ENCODE measurements around the gene POTEH. TPM values are rescaled to one million over a fixed set of nuclear protein-coding genes. Genes with fewer than 3 reads are reported as not detected.
"Not testable (repeated sequence)": the region's sequence is repeated elsewhere in the genome, so short reads cannot be mapped to it uniquely, and the experiment has no call there.

The POTEH gene
- polyA plus RNA-seq, 2 of the 4 experiments (the other 2 are of a cell fraction) = 0.06 TPM; not detected in 1

DNA sequence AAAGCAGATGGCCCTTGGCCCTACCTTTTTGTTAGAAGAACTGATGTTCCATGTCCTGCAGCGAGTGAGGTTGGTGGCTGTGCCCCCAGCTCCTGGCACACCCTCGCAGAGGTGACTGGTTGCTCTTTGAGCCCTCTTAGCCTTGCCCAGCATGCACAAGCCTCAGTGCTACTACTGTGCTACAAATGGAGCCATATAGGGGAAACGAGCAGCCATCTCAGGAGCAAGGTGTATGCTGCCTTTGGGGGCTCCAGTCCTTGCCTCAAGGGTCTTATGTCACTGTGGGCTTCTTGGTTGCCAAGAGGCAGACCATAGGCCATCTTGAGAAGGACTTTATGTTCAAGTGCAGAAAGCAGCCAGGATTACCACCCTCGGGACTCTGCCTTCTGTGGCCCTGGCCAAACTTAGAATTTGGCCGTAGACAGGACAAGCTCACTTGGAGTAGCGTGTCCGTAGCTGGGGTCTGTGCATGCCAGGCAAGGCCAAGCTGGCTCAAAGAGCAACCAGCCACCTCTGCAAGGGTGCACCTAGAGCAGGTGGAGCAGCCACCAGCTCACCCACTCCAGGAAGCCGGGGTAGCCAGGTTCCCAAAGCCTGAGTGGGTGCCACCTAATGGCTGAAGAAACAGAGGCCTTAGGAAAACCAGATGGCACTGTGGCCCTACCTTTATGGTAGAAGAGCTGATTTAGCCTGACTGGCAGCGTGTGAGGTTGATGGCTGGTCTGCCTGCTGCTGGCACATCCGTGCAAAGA is 48.5 kb downstream of the POTEH start:
- DNase-seq (ENCODE audit: low read depth in 1 of 2, low spot score in 1 of 2); H3K9me3 ChIP-seq; H3K4me1 ChIP-seq; FAIRE-seq; H3K4me2 ChIP-seq; H3K4me3 ChIP-seq; POLR2A ChIA-PET; CTCF ChIA-PET; H3K27ac ChIP-seq: not testable (repeated sequence)
- 44% methylated on average over 4 of the region's 10 CpGs for WGBS (ENCODE audit: missing lambda C conversion rate)
- 0 out of 6 replicates have a peak, but pooled peaks of 1 of the 2 experiments have one; percentile 34 for ATAC-seq

DNA sequence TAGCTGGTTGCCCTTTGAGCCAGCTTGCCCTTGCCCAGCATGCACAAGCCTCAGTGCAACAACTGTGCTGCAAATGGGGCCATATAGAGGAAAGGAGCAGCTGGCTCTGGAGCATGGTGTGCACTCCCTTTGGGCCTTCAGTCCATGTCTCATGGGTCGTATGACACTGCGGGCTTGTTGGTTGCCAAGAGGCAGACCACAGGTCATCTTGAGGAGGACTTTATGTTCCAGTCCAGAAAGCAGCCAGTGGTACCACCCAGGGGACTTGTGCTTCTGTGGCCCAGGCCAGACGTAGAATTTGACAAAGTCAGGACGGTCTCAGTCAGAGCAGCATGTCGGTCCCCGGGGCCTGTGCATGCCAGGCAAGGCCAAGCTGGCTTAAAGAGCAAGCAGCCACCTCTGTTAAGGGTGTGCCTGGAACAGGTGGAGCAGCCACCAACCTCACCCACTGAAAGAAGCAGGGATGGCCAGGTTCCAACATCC is 49.1 kb downstream of the POTEH start:
- CTCF ChIA-PET; POLR2A ChIA-PET; H3K4me3 ChIP-seq; H3K27ac ChIP-seq; DNase-seq (ENCODE audit: low read depth in 1 of 2, low spot score in 1 of 2); FAIRE-seq; H3K4me2 ChIP-seq; H3K4me1 ChIP-seq; H3K9me3 ChIP-seq: not testable (repeated sequence)
- 0 out of 6 replicates have a peak, but pooled peaks of 1 of the 2 experiments have one; percentile 34 for ATAC-seq
- 73% methylated on average over 2 of the region's 6 CpGs for WGBS (ENCODE audit: missing lambda C conversion rate)

DNA sequence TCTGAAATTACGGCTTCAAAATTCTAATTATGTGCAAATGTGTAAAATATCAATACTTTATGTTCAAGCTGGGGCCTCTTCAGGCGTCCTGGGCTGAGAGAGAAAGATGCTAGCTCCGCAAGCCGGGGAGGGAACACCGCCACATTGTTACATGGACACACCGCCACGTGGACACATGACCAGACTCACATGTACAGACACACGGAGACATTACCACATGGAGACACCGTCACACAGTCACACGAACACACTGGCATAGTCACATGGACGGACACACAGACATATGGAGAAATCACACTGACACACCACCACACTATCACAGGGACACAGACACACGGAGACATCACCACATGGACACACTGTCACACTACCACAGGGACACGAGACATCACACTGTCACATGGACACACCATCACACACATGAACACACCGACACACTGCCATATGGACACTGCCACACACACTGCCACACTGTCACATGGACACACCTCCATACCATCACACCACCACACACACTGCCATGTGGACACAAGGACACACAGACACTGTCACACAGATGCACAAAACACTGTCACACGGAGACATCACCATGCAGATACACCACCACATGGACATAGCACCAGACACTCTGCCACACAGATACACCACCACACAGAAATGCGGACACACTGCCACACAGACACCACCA is 58.0 kb downstream of the POTEH start:
- CTCF ChIA-PET, POLR2A ChIA-PET: not testable (repeated sequence)
- 60% methylated on average over 1 of the region's 16 CpGs for WGBS (ENCODE audit: missing lambda C conversion rate)

DNA sequence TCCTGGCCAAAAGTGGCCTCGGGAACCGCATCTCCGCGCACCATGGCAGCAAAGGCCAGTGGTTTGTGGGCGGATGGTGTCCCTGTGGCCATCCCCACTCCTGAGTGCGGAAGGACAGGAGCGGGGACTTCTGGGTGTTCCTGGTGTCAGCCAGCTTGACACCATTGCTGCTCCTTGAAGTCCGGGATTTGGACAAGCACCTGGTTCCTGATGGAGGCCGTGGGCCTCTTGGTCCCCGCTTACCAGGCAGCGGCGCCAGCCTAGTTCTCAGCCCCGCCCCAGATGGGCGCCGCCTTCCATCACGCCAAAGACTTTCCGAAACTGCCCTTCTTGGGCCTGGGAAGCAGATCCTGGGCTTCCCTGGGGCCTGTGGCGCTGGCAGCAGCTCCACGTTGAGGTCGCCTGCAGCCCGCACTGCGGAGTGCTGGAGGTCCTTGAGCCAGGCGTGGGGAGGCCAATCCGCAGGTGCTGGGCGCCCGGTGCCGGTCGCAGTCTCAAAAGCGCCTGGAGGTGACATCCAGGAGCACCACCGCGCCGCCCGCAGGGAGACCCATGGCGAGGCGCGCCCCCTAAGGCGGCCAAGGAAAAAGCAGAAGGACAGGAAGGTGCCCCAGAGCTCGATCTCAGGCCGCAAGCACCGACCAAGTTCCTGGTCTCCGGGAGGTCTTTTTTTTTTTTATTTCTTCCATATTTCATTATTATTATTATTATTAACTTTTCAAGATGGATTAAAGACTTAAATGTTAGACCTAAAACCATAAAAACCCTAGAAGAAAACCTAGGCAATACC is 59.5 kb downstream of the POTEH start:
- FAIRE-seq; H3K27ac ChIP-seq; POLR2A ChIA-PET; H3K4me1 ChIP-seq; H3K4me3 ChIP-seq; DNase-seq (ENCODE audit: low read depth in 1 of 2, low spot score in 1 of 2); H3K9me3 ChIP-seq; H3K4me2 ChIP-seq; ATAC-seq; CTCF ChIA-PET: not testable (repeated sequence)
- 79% methylated on average over 20 of the region's 41 CpGs for WGBS (ENCODE audit: missing lambda C conversion rate)

More for the DNA sequence above, 58.0 kb downstream of the POTEH start:
- not testable (repeated sequence) for H3K4me2 ChIP-seq; H3K27ac ChIP-seq; H3K4me1 ChIP-seq; H3K4me3 ChIP-seq; ATAC-seq; FAIRE-seq; H3K9me3 ChIP-seq; DNase-seq (ENCODE audit: low read depth in 1 of 2, low spot score in 1 of 2)

DNA sequence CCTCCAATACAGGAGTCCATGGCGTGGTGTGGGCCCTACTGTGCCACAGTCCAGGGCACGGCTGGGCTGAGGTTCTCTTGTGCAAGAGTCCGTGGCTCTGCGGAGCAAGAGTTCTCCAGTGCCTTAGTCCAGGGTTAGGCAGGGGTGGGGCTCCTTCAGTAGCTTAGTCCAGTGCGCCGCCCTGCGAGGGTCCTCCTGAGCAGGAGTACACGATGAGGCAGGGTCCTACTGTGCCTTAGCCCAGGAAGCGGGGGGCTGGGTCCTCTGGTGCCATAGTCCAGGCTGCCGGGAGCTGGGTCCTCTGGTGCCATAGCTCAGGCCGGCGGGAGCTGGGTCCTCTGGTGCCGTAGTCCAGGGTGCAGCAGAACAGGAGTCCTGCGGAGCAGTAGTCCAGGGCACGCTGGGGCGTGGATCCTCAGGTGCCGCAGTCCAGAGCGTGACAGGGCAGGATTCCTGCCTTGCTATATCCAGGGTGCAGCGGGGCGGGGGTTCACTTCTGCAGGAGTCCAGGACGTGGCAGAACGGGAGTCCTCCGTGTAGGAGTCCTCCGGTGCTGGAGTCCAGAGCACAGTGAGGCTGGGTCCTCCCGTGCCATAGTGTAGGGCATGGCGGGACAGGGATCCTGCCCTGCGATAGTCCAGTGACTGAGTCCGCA is 69.7 kb downstream of the POTEH start:
- H3K4me2 ChIP-seq; DNase-seq (ENCODE audit: low read depth in 1 of 2, low spot score in 1 of 2); H3K4me3 ChIP-seq; H3K27ac ChIP-seq; POLR2A ChIA-PET; H3K9me3 ChIP-seq; H3K4me1 ChIP-seq; FAIRE-seq; CTCF ChIA-PET; ATAC-seq: not testable (repeated sequence)
- WGBS (ENCODE audit: missing lambda C conversion rate) = 78% methylated on average over 5 of the region's 28 CpGs

DNA sequence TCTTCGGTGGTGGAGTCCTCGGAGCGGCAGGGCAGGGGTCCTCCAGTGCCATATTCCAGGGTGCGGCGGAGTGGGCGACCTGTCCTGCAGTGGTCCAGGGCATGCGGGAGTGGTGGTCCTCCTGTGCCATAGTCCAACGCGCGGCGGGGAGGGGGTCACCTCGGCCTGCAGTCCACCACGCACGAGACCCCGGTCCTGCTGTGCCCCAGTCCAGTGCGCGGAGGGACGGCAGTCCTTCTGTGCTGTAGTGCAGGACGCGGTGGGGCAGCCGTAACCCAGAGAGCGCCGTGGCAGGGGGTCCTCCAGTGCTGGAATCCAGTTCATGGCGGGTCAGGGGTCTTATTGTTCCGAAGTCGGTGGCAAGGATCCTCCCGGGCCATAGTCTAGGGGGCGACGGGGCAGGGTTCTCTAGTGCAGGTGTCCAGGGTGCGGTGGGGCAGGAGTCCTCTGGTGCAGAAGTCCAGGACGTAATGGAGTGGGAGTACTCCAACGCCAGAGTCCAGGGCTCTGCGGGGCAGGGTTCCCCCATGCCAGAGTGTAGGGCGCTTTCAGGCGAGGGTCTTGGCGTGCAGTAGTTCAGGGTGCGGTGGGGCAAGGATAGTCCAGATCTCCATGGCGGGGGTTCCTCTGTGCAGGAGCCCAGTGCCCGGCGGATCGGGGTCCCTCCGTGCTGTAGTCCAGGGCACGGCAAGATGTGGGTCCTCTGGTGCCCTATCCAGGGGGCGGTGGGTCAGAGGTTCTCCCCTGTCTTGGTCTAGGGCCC is 70.7 kb downstream of the POTEH start:
- CTCF ChIA-PET; H3K4me1 ChIP-seq; H3K4me2 ChIP-seq; H3K4me3 ChIP-seq; ATAC-seq; H3K27ac ChIP-seq; POLR2A ChIA-PET; DNase-seq (ENCODE audit: low read depth in 1 of 2, low spot score in 1 of 2); FAIRE-seq; H3K9me3 ChIP-seq: not testable (repeated sequence)
- 60% methylated on average over 4 of the region's 44 CpGs for WGBS (ENCODE audit: missing lambda C conversion rate)

DNA sequence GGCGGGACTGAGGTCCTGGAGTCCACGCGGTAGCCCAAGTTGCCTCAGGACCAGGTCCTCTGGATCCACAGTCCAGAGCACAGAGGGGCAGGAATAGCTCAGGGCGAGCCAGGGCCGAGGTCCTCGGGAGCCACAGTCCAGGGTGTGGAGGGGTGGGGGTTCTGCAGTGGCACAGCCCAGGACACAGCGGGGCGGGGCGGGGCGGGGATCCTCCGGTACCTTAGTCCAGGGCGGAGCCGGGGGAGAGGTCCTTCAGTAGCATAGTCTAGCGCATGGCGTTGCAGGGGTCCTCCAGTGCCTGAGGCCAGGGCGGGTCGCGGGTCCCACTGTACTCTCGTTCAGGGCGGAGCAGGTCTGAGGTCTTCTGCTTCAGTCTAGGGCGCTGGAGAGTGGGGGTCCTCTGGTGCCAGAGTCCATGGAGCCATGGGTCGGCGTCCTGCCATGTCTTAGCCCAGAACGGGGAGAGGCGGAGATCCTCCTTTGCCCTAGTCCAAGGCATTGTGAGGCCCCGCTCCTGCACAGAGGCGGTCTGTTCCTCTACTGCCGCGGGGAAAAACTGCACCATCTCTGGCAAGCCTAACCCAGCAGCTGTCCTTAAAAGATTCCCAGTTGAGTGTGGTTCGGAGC is 71.4 kb downstream of the POTEH start:
- H3K4me1 ChIP-seq; H3K9me3 ChIP-seq; H3K4me3 ChIP-seq; DNase-seq (ENCODE audit: low read depth in 1 of 2, low spot score in 1 of 2); POLR2A ChIA-PET; FAIRE-seq; H3K4me2 ChIP-seq; CTCF ChIA-PET; H3K27ac ChIP-seq: not testable (repeated sequence)
- WGBS (ENCODE audit: missing lambda C conversion rate) = 67% methylated on average over 10 of the region's 30 CpGs
- ATAC-seq = peak; percentile 38 to 62; a peak in 5 of 6 replicates

DNA sequence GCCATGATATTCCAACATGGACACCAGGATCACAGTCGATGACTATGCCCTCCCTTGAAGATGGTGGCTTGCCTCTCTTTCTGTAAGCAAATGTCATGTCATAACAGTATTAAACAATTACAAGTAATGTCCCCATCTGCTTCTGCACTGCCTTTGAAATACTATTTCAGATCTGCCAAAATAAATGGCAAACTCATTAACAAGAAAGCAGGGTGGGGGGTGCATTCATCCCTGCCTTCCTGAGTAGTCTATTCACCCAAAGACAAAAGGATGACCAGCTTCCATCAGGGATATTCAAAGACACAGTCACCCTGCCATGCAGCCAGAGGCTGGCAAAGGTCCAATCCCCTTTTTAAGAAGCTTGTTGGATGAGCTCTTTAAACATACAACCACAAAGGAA is 73.7 kb downstream of the POTEH start:
- ATAC-seq; H3K4me1 ChIP-seq; H3K9me3 ChIP-seq; DNase-seq (ENCODE audit: low read depth in 1 of 2, low spot score in 1 of 2); H3K4me3 ChIP-seq; FAIRE-seq; H3K27ac ChIP-seq; POLR2A ChIA-PET; CTCF ChIA-PET; H3K4me2 ChIP-seq: not testable (repeated sequence)
- WGBS (ENCODE audit: missing lambda C conversion rate) = no CpG with 5 or more reads among the region's 1 CpG
